HG02642 (cell line): ENCODE results near the gene ORAI1.
"Not testable (repeated sequence)": the region's sequence is repeated elsewhere in the genome, so short reads cannot be mapped to it uniquely, and the experiment has no call there.

ENCODE experiments used
- ATAC-seq: cut with Tn5 transposase; IDR thresholded peaks from one replicate; pipeline ENCODE4 v1.9.1; 2021; ENCODE audit warnings: mild to moderate bottlenecking; ENCODE audit not compliant: unreplicated experiment, poor library complexity

ORAI1 gene

GRCh38 chr12:121602766-121603165 lies 23.6 kb upstream of the ORAI1 start:
- ATAC-seq = no peak

- ATAC-seq = no peak
Measured at GRCh38 chr12:121603581-121603980, 22.7 kb upstream of the ORAI1 start.

GRCh38 chr12:121608301-121608700 lies 18.0 kb upstream of the ORAI1 start:
- ATAC-seq = no peak

- ATAC-seq = no peak
Measured at GRCh38 chr12:121610239-121611149, 15.8 kb upstream of the ORAI1 start.

- ATAC-seq = no peak
Measured at GRCh38 chr12:121611306-121611705, 15.0 kb upstream of the ORAI1 start.

- no peak for ATAC-seq
Measured at GRCh38 chr12:121613462-121613861, 12.9 kb upstream of the ORAI1 start.

GRCh38 chr12:121614872-121615467 lies 11.4 kb upstream of the ORAI1 start:
- no peak for ATAC-seq

- ATAC-seq = no peak
Measured at GRCh38 chr12:121618659-121619233, 7.6 kb upstream of the ORAI1 start.

GRCh38 chr12:121620333-121620891 lies 5.9 kb upstream of the ORAI1 start:
- ATAC-seq = no peak

- ATAC-seq = peak; percentile 36
Measured at GRCh38 chr12:121626853-121627640, 717 bp downstream of the ORAI1 start.

- ATAC-seq = no peak
Measured at GRCh38 chr12:121628037-121628436, 1.7 kb downstream of the ORAI1 start.

- no peak for ATAC-seq
Measured at GRCh38 chr12:121628536-121628935, 2.2 kb downstream of the ORAI1 start.

- no peak for ATAC-seq
Measured at GRCh38 chr12:121630791-121631355, 4.5 kb downstream of the ORAI1 start.

- ATAC-seq = no peak
Measured at GRCh38 chr12:121632069-121632970, 6.0 kb downstream of the ORAI1 start.

- not testable (repeated sequence) for ATAC-seq
Measured at GRCh38 chr12:121633833-121634196, 7.5 kb downstream of the ORAI1 start.

GRCh38 chr12:121634836-121635235 lies 8.5 kb downstream of the ORAI1 start:
- ATAC-seq = no peak

- peak; percentile 54 for ATAC-seq
Measured at GRCh38 chr12:121637231-121637914, 11.0 kb downstream of the ORAI1 start.
